SW480 (cell line): ENCODE measurements around the gene CNTNAP3B.
"Not testable (repeated sequence)": the region's sequence is repeated elsewhere in the genome, so short reads cannot be mapped to it uniquely, and the experiment has no call there.

Experiments
- DNase-seq: peaks from one replicate; pipeline ENCODE4 v3.0.0-alpha.2; 2016; ENCODE audit warnings: low spot score

Gene CNTNAP3B

GRCh38 chr9:41977965-41978600 is 151.1 kb downstream of the CNTNAP3B start:
- not testable (repeated sequence) for DNase-seq

GRCh38 chr9:41974906-41975305 is 154.3 kb downstream of the CNTNAP3B start:
- not testable (repeated sequence) for DNase-seq

- DNase-seq = not testable (repeated sequence)
These were observed 176.2 kb downstream of the CNTNAP3B start for GRCh38 chr9:41953007-41953406.

- DNase-seq = not testable (repeated sequence)
These were observed 187.5 kb downstream of the CNTNAP3B start for GRCh38 chr9:41941738-41942137.

GRCh38 chr9:41938143-41938542 is 191.1 kb downstream of the CNTNAP3B start:
- DNase-seq = not testable (repeated sequence)

GRCh38 chr9:41935727-41936126 is 193.5 kb downstream of the CNTNAP3B start:
- not testable (repeated sequence) for DNase-seq

GRCh38 chr9:41929172-41929571 is 200.1 kb downstream of the CNTNAP3B start:
- DNase-seq = not testable (repeated sequence)

GRCh38 chr9:41917374-41917773 is 211.9 kb downstream of the CNTNAP3B start:
- DNase-seq = not testable (repeated sequence)

- not testable (repeated sequence) for DNase-seq
These were observed 223.7 kb downstream of the CNTNAP3B start for GRCh38 chr9:41905488-41905887.

GRCh38 chr9:41902762-41903161 is 226.5 kb downstream of the CNTNAP3B start:
- not testable (repeated sequence) for DNase-seq

- DNase-seq = not testable (repeated sequence)
These were observed 230.4 kb downstream of the CNTNAP3B start for GRCh38 chr9:41898720-41899343.

- DNase-seq = not testable (repeated sequence)
These were observed 254.7 kb downstream of the CNTNAP3B start for GRCh38 chr9:41874557-41874956.

- not testable (repeated sequence) for DNase-seq
These were observed 273.8 kb downstream of the CNTNAP3B start for GRCh38 chr9:41855422-41855821.

- DNase-seq = not testable (repeated sequence)
These were observed 277.1 kb downstream of the CNTNAP3B start for GRCh38 chr9:41851848-41852740.

- DNase-seq = not testable (repeated sequence)
These were observed 281.4 kb downstream of the CNTNAP3B start for GRCh38 chr9:41847829-41848228.
